ENCODE results near the gene KCNQ1OT1. TPM values are rescaled to one million over a fixed set of nuclear protein-coding genes. Genes with fewer than 3 reads are reported as not detected.

Gene KCNQ1OT1
- total and polyA plus RNA-seq, 12 donors = 0.01 to 0.73 (median 0.43) TPM

DNA sequence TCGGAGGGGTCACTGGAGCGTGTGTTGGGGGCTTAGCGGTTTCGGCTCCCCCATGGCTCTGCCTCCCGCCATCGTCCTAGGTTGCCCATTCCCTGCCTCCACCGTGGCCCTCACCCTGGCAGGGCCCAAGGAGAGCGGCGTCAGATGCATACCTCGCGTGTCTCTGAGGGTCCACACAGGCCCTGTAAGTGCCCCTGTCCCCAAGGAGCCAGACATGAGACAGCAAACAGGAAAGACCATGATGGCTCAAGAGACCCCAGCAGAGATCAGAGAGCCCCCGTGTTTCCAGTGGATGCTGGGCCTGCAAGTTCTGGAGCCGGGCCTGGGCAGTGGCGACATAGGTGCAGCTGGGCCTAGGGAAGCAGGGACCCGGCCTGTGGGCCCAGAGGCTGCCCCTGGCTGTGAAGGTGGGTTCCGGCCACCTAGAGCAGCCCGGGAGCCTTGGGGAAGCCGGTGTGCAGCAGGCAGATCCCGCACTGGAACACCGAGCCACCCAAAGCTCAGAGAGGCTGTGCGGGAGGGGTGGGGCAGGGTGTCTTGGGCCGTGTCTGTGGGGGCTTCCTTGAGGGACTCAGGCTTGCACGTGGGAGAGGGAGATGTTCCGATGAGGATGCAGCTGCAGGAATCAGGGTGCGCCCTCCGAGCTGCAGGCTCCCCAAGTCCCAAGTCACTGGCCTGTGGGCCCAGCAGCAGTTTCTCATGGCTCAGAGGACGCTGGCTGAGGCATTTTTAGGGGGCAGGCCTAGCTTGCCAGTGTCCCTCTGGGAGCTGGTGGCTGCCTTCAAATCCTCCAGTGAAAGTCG is 126.4 kb downstream of the KCNQ1OT1 start:
- Histone ChIP-seq H3K4me3 (no peak overlapping the region), H3K27me3 (no peaks in the 10 kb centered on the region), H3K4me1 (peaks cover 0 to 13% (median 9%) of the 10 kb centered on the region in 9 donors), H3K9me3 (no peaks in the 10 kb centered on the region), H3K36me3 (peaks cover 0 to 7% (median 0%) of the 10 kb centered on the region in 9 donors), H3K27ac (no peak overlapping the region)
- 95% methylated on average over 28 of the region's 28 CpGs for WGBS, 2 donors
- no peak for ATAC-seq
- intact Hi-C loops (cut with DNase I) = no loop called here
- peak in 1 of 2 donors; percentile 7 for DNase-seq
- TF ChIP-seq, protein P1, sequence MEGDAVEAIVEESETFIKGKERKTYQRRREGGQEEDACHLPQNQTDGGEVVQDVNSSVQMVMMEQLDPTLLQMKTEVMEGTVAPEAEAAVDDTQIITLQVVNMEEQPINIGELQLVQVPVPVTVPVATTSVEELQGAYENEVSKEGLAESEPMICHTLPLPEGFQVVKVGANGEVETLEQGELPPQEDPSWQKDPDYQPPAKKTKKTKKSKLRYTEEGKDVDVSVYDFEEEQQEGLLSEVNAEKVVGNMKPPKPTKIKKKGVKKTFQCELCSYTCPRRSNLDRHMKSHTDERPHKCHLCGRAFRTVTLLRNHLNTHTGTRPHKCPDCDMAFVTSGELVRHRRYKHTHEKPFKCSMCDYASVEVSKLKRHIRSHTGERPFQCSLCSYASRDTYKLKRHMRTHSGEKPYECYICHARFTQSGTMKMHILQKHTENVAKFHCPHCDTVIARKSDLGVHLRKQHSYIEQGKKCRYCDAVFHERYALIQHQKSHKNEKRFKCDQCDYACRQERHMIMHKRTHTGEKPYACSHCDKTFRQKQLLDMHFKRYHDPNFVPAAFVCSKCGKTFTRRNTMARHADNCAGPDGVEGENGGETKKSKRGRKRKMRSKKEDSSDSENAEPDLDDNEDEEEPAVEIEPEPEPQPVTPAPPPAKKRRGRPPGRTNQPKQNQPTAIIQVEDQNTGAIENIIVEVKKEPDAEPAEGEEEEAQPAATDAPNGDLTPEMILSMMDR (IDR thresholded peaks at IDR 0.05) = no peak

- 97% methylated on average over 33 of the region's 33 CpGs for WGBS, 2 donors
- Histone ChIP-seq H3K27ac (no peak overlapping the region), H3K36me3 (peaks cover 0 to 7% (median 0%) of the 10 kb centered on the region in 9 donors), H3K4me3 (no peak overlapping the region), H3K4me1 (peaks cover 0 to 7% (median 2%) of the 10 kb centered on the region in 9 donors), H3K27me3 (no peaks in the 10 kb centered on the region), H3K9me3 (no peaks in the 10 kb centered on the region)
- no peak for ATAC-seq
- peak in 1 of 2 donors; percentile 6 for DNase-seq
- TF ChIP-seq, protein P1 (IDR thresholded peaks at IDR 0.05) = no peak
- intact Hi-C loops (cut with DNase I) = no loop called here
Measured at GRCh38 chr11:2572491-2573239, 127.1 kb downstream of the KCNQ1OT1 start.

DNA sequence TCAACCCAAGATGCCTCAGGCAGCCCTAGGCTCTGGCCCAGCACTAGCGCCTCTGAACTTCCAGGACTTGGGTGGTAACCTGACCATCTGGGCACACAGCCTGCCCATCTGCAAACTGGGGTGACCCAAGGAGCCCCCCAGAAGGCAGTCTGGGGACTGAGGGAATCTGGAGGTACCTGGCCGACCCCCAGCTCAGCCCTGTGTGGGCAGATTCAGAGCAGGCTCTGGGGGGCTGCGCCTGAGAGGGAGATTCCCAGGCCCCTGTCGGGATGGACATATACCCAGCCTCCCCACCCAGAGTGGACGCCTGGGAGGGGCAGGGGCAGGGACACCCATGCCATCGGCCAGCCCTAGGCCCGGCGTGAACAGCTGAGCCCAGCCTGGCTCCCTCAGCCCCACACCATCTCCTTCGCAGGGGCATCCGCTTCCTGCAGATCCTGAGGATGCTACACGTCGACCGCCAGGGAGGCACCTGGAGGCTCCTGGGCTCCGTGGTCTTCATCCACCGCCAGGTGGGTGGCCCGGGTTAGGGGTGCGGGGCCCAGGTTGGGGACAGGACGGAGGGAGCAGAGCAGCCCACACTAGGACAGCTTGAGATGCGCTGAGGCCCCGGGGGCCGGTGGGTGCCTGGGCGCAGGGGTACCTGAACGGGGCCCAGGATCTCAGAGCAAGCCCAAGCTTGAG is 128.1 kb downstream of the KCNQ1OT1 start:
- Histone ChIP-seq H3K36me3 (peaks cover 0 to 7% (median 0%) of the 10 kb centered on the region in 9 donors), H3K27ac (no peak overlapping the region), H3K4me3 (no peak overlapping the region), H3K4me1 (no peaks in the 10 kb centered on the region), H3K9me3 (no peaks in the 10 kb centered on the region), H3K27me3 (no peaks in the 10 kb centered on the region)
- intact Hi-C loops (cut with DNase I) = no loop called here
- 97 to 98% methylated on average over 23 of the region's 23 CpGs for WGBS, 2 donors
- DNase-seq = peak in 1 of 2 donors; percentile 6
- no peak for ATAC-seq
- TF ChIP-seq, protein P1 (IDR thresholded peaks at IDR 0.05) = no peak

Data from heart right ventricle (tissue), 16 donors.